Smooth muscle cell (in vitro differentiated cells): ENCODE measurements around the gene PRICKLE1. TPM values are rescaled to one million over a fixed set of nuclear protein-coding genes. Genes with fewer than 3 reads are reported as not detected.

Source experiments
- DNase-seq: peaks from one replicate; lab custom pipeline; 2025; ENCODE audit not compliant: unreplicated experiment; lab: John Stamatoyannopoulos, UW
- H2AFZ ChIP-seq: fragments of 200-600 bp; sonication (generic); 2 replicates; pipeline ENCODE4 v1.6.0; 2016; ENCODE audit warnings: antibody characterized with exemption, low read depth, mild to moderate bottlenecking
- H3F3A ChIP-seq: fragments of 200-600 bp; sonication (generic); 2 replicates; pipeline ENCODE4 v1.6.0; 2017; ENCODE audit warnings: antibody characterized with exemption, low read depth
- H3K27ac ChIP-seq: fragments of 200-600 bp; sonication (generic); 2 replicates; pipeline ENCODE4 v1.5.1; 2016; ENCODE audit warnings: low read depth, mild to moderate bottlenecking
- H3K27me3 ChIP-seq: fragments of 200-600 bp; sonication (generic); 2 replicates; pipeline ENCODE4 v1.6.1; 2016; ENCODE audit warnings: low read depth, mild to moderate bottlenecking
- H3K36me3 ChIP-seq: fragments of 200-600 bp; sonication (generic); 2 replicates; pipeline ENCODE4 v1.5.1; 2016; ENCODE audit warnings: low read depth
- H3K4me1 ChIP-seq: fragments of 200-600 bp; sonication (generic); 2 replicates; pipeline ENCODE4 v1.5.1; 2016; ENCODE audit warnings: low read depth
- H3K4me2 ChIP-seq: fragments of 200-600 bp; sonication (generic); 2 replicates; pipeline ENCODE4 v1.6.0; 2016; ENCODE audit warnings: mild to moderate bottlenecking
- H3K4me3 ChIP-seq: fragments of 200-600 bp; sonication (generic); 2 replicates; pipeline ENCODE4 v1.5.1; 2016; ENCODE audit warnings: mild to moderate bottlenecking
- H3K79me2 ChIP-seq: fragments of 200-600 bp; sonication (generic); 2 replicates; pipeline ENCODE4 v1.6.0; 2016; ENCODE audit warnings: low read depth, mild to moderate bottlenecking
- H3K9ac ChIP-seq: fragments of 200-600 bp; sonication (generic); 2 replicates; pipeline ENCODE4 v1.6.0; 2016; ENCODE audit warnings: low read depth
- H3K9me3 ChIP-seq: fragments of 200-600 bp; sonication (generic); replicated peaks from 2 replicates; pipeline ENCODE4 v1.5.1; 2016; ENCODE audit warnings: low read depth
- H4K20me1 ChIP-seq: fragments of 200-600 bp; sonication (generic); 2 replicates; pipeline ENCODE4 v1.6.0; 2016; ENCODE audit warnings: low read depth
- WGBS: methylation state at CpG from one replicate; pipeline ENCODE4 v1.1.7; 2016; ENCODE audit warnings: low lambda C conversion rate; 5-methylcytosine and 5-hydroxymethylcytosine counted together
- polyA plus RNA-seq: library from polyadenylated mRNA; unstranded; fragments of >200 nt; fragmentation: Nextera tagmentation; extraction: Ambion mirVana; gene quantifications from 2 replicates; pipeline ENCODE4 v1.2.1, GENCODE V29; 2016
- total RNA-seq: library from RNA; depleted of rRNA; stranded (reverse); fragments of >200 nt; gene quantifications from 2 replicates; pipeline ENCODE4 v1.2.3, GENCODE V29; 2014
- TF ChIP-seq, protein P1 (sequence below): fragments of 200-600 bp; sonication (generic); IDR thresholded peaks from 2 replicates; pipeline ENCODE4 v1.5.1; 2017; ENCODE audit warnings: borderline replicate concordance, mild to moderate bottlenecking, antibody characterized with exemption; ENCODE audit not compliant: insufficient read depth, poor library complexity, severe bottlenecking

PRICKLE1 gene
- total and polyA plus RNA-seq, 2 experiments from 2014 or later: 45.7 to 55.4 TPM

DNA sequence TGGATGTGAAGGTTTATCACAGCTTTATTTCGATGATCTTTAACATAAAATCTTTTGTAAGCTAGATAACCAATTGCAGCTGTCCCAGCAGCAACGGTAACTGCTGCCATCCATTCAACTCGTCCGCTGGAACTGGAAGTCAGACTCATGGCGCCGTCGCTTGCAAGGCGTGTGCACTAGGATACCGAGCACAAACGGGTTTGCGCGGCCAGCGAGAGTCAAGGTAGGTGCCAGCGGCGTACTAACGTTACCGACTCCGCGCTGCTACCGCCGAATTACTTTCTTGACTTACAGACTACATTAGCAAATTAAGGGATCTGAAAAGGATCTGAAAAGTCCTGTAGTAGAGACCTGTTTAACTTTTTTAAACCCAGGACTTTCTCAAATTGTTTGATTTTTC, 47.4 kb upstream of the PRICKLE1 start:
- TF ChIP-seq, protein P1, sequence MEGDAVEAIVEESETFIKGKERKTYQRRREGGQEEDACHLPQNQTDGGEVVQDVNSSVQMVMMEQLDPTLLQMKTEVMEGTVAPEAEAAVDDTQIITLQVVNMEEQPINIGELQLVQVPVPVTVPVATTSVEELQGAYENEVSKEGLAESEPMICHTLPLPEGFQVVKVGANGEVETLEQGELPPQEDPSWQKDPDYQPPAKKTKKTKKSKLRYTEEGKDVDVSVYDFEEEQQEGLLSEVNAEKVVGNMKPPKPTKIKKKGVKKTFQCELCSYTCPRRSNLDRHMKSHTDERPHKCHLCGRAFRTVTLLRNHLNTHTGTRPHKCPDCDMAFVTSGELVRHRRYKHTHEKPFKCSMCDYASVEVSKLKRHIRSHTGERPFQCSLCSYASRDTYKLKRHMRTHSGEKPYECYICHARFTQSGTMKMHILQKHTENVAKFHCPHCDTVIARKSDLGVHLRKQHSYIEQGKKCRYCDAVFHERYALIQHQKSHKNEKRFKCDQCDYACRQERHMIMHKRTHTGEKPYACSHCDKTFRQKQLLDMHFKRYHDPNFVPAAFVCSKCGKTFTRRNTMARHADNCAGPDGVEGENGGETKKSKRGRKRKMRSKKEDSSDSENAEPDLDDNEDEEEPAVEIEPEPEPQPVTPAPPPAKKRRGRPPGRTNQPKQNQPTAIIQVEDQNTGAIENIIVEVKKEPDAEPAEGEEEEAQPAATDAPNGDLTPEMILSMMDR: no peak
- H3K27ac ChIP-seq: no peak overlapping the region
- no peaks in the 10 kb centered on the region for H3K27me3 ChIP-seq
- DNase-seq: no peak
- no peaks in the 10 kb centered on the region for H4K20me1 ChIP-seq
- no peak overlapping the region for H3K4me3 ChIP-seq
- no peaks in the 10 kb centered on the region for H3K36me3 ChIP-seq
- H3K9me3 ChIP-seq: no peaks in the 10 kb centered on the region
- H2AFZ ChIP-seq: no peak overlapping the region
- peaks cover 10% of the 10 kb centered on the region for H3K4me1 ChIP-seq
- H3K79me2 ChIP-seq: no peaks in the 10 kb centered on the region
- no peak overlapping the region for H3K4me2 ChIP-seq
- no peak overlapping the region for H3K9ac ChIP-seq
- 98% methylated on average over 21 of the region's 21 CpGs for WGBS
- H3F3A ChIP-seq: peaks cover 20% of the 10 kb centered on the region

DNA sequence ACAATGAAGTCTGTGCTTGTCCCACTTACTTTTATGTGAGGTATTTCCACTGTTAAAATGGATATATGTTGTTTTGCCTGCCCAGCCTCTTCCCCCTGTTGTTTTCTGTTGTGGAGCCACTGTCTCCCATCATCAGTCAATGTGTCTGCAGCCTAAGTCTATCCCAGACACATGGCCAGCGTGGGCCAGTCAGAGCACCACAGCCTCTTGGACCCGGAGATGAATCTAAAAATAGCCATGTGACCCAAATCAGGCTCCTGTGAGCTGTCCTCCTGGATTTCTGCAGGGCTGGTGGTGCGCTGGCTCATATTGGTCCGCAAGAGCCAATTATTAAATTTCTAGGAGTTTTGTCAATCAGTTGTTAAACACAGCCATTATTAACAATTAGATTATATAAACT, 44.0 kb upstream of the PRICKLE1 start:
- no peaks in the 10 kb centered on the region for H3K36me3 ChIP-seq
- H3K4me1 ChIP-seq: no peaks in the 10 kb centered on the region
- H3K4me3 ChIP-seq: no peak overlapping the region
- H2AFZ ChIP-seq: no peak overlapping the region
- no peak overlapping the region for H3K9ac ChIP-seq
- H3K79me2 ChIP-seq: no peaks in the 10 kb centered on the region
- no peak for DNase-seq
- TF ChIP-seq, protein P1: no peak
- no peaks in the 10 kb centered on the region for H4K20me1 ChIP-seq
- no peaks in the 10 kb centered on the region for H3F3A ChIP-seq
- no peak overlapping the region for H3K4me2 ChIP-seq
- H3K27ac ChIP-seq: no peak overlapping the region
- 82% methylated on average over 4 of the region's 4 CpGs for WGBS
- H3K27me3 ChIP-seq: no peaks in the 10 kb centered on the region
- no peaks in the 10 kb centered on the region for H3K9me3 ChIP-seq

GRCh38 chr12:42631513-42631912, 42.0 kb upstream of the PRICKLE1 start:
- H3K27me3 ChIP-seq: no peaks in the 10 kb centered on the region
- H2AFZ ChIP-seq: peak overlapping the region; percentile 54
- no peaks in the 10 kb centered on the region for H3K4me1 ChIP-seq
- H3K4me3 ChIP-seq: no peak overlapping the region
- H3F3A ChIP-seq: no peaks in the 10 kb centered on the region
- H3K79me2 ChIP-seq: no peaks in the 10 kb centered on the region
- TF ChIP-seq, protein P1: no peak
- no peaks in the 10 kb centered on the region for H3K36me3 ChIP-seq
- no peaks in the 10 kb centered on the region for H3K9me3 ChIP-seq
- DNase-seq: no peak
- H3K9ac ChIP-seq: no peak overlapping the region
- WGBS: 95% methylated on average over 1 of the region's 1 CpG
- H4K20me1 ChIP-seq: no peaks in the 10 kb centered on the region
- H3K4me2 ChIP-seq: peak overlapping the region; percentile 18
- no peak overlapping the region for H3K27ac ChIP-seq

- H3K9ac ChIP-seq: no peak overlapping the region
- H3K9me3 ChIP-seq: no peaks in the 10 kb centered on the region
- DNase-seq: no peak
- no peak overlapping the region for H3K4me3 ChIP-seq
- no peaks in the 10 kb centered on the region for H3K27me3 ChIP-seq
- no peak overlapping the region for H2AFZ ChIP-seq
- H3K4me1 ChIP-seq: no peaks in the 10 kb centered on the region
- H3K27ac ChIP-seq: no peak overlapping the region
- no peaks in the 10 kb centered on the region for H3K79me2 ChIP-seq
- no peaks in the 10 kb centered on the region for H4K20me1 ChIP-seq
- TF ChIP-seq, protein P1: no peak
- H3K36me3 ChIP-seq: no peaks in the 10 kb centered on the region
- 38% methylated on average over 1 of the region's 1 CpG for WGBS
- no peak overlapping the region for H3K4me2 ChIP-seq
- no peaks in the 10 kb centered on the region for H3F3A ChIP-seq
Observed at GRCh38 chr12:42630314-42630713, 40.8 kb upstream of the PRICKLE1 start.
